Activated CD8-positive, alpha-beta T cell treated with anti-CD3 and anti-CD28 coated beads for 36 hours (primary cell): ENCODE results near the gene CRELD1. TPM values are rescaled to one million over a fixed set of nuclear protein-coding genes. Genes with fewer than 3 reads are reported as not detected.

Experiments used
- ATAC-seq: fragments of 200-7000 bp; cut with Tn5 transposase; one replicate; pipeline ENCODE4 v1.10.0; 2021; ENCODE audit warnings: mild to moderate bottlenecking, moderate library complexity
- CTCF ChIA-PET: fragments of 350-600 bp; sonication (Branson Sonifier 250); formaldehyde crosslinking; loops from one replicate; lab custom pipeline; 2021; ENCODE audit warnings: antibody characterized with exemption; lab: Charles Lee
- POLR2A ChIA-PET: fragments of 350-600 bp; sonication (Branson Sonifier 250); formaldehyde crosslinking; loops from one replicate; lab custom pipeline; 2021; ENCODE audit warnings: antibody characterized with exemption; lab: Charles Lee
- DNase-seq: peaks from one replicate; pipeline ENCODE4 v3.0.0-alpha.2; 2020
- H3K27ac Mint-ChIP-seq: one replicate; pipeline ENCODE4 v1.8.0; 2021; ENCODE audit warnings: mild to moderate bottlenecking, mixed read lengths
- H3K27me3 Mint-ChIP-seq: one replicate; pipeline ENCODE4 v1.8.0; 2021; ENCODE audit warnings: mixed read lengths
- H3K36me3 Mint-ChIP-seq: one replicate; pipeline ENCODE4 v1.8.0; 2021; ENCODE audit warnings: low read depth, mixed read lengths
- H3K4me1 Mint-ChIP-seq: one replicate; pipeline ENCODE4 v1.8.0; 2021; ENCODE audit warnings: low read depth, mixed read lengths
- H3K4me3 Mint-ChIP-seq: one replicate; pipeline ENCODE4 v1.8.0; 2021; ENCODE audit warnings: mild to moderate bottlenecking, moderate library complexity, mixed read lengths
- H3K9me3 Mint-ChIP-seq: one replicate; pipeline ENCODE4 v1.8.0; 2021; ENCODE audit warnings: mixed read lengths
- intact Hi-C: fragments of 100-400 bp; cut with micrococcal nuclease; formaldehyde crosslinking; loops from one replicate; pipeline ENCODE4 v1.10.0; 2022
- total RNA-seq, 2 experiments: library from RNA; stranded (reverse); gene quantifications; one replicate each; pipeline ENCODE4 v1.2.3, GENCODE V29; 2021
- TF ChIP-seq, protein P1 (sequence below): fragments of 200-600 bp; IDR thresholded peaks from one replicate; pipeline ENCODE4 v1.8.0; 2022; ENCODE audit warnings: antibody characterized with exemption, mild to moderate bottlenecking

CRELD1 gene
- total RNA-seq, 2 experiments from 2014 or later, result 9.4 to 13.0 TPM

- no peaks in the 10 kb centered on the region for H3K9me3 Mint-ChIP-seq
- H3K27me3 Mint-ChIP-seq, result no peaks in the 10 kb centered on the region
- TF ChIP-seq, protein P1, sequence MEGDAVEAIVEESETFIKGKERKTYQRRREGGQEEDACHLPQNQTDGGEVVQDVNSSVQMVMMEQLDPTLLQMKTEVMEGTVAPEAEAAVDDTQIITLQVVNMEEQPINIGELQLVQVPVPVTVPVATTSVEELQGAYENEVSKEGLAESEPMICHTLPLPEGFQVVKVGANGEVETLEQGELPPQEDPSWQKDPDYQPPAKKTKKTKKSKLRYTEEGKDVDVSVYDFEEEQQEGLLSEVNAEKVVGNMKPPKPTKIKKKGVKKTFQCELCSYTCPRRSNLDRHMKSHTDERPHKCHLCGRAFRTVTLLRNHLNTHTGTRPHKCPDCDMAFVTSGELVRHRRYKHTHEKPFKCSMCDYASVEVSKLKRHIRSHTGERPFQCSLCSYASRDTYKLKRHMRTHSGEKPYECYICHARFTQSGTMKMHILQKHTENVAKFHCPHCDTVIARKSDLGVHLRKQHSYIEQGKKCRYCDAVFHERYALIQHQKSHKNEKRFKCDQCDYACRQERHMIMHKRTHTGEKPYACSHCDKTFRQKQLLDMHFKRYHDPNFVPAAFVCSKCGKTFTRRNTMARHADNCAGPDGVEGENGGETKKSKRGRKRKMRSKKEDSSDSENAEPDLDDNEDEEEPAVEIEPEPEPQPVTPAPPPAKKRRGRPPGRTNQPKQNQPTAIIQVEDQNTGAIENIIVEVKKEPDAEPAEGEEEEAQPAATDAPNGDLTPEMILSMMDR, result no peak
- H3K4me3 Mint-ChIP-seq, result no peak overlapping the region
- CTCF ChIA-PET, result no interaction called here
- peaks cover 18% of the 10 kb centered on the region for H3K36me3 Mint-ChIP-seq
- ATAC-seq (no peak), DNase-seq (no peak)
- peaks cover 20% of the 10 kb centered on the region for H3K4me1 Mint-ChIP-seq
- intact Hi-C loops, result no loop called here
- H3K27ac Mint-ChIP-seq, result no peak overlapping the region
- POLR2A ChIA-PET, result interaction anchor here (0.7 to 1.0 kb wide), 2 partner anchors 9 to 136 kb away, joined by 3 read pairs; no protein-coding TSS in a partner anchor
These were observed 45.2 kb downstream of the CRELD1 start for GRCh38 chr3:9978710-9979305.

GRCh38 chr3:9980251-9980650 is 46.6 kb downstream of the CRELD1 start:
- intact Hi-C loops, result loop anchor here (10.0 kb wide), 1 partner anchor 265 kb away; the partner anchor contains the start of gene TATDN2
- no peak for DNase-seq
- CTCF ChIA-PET, result no interaction called here
- Mint-ChIP-seq H3K4me1 (peaks cover 25% of the 10 kb centered on the region), H3K4me3 (no peak overlapping the region), H3K36me3 (peaks cover 13% of the 10 kb centered on the region), H3K9me3 (no peaks in the 10 kb centered on the region), H3K27ac (no peak overlapping the region), H3K27me3 (no peaks in the 10 kb centered on the region)
- POLR2A ChIA-PET, result no interaction called here
- no peak for ATAC-seq
- TF ChIP-seq, protein P1, result no peak

- ATAC-seq, result peak; percentile 56
- H3K4me1 Mint-ChIP-seq, result peaks cover 34% of the 10 kb centered on the region
- no peak for DNase-seq
- intact Hi-C loops, result loop anchor here (10.0 kb wide), 1 partner anchor 259 kb away; the partner anchor contains the start of gene TATDN2
- H3K27ac Mint-ChIP-seq, result peak overlapping the region; percentile 95
- no peaks in the 10 kb centered on the region for H3K27me3 Mint-ChIP-seq
- CTCF ChIA-PET, result interaction anchor here (1.0 to 1.3 kb wide), 2 partner anchors 37 to 54 kb away, joined by 4 to 6 read pairs; no protein-coding TSS in a partner anchor
- TF ChIP-seq, protein P1, result no peak
- peaks cover 19% of the 10 kb centered on the region for H3K36me3 Mint-ChIP-seq
- no peaks in the 10 kb centered on the region for H3K9me3 Mint-ChIP-seq
- POLR2A ChIA-PET, result interaction anchor here (0.6 to 2.5 kb wide), 17 partner anchors 9 to 334 kb away, joined by 3 to 13 read pairs (median 3); partner anchors contain the start of gene CRELD1
- peak overlapping the region; percentile 97 for H3K4me3 Mint-ChIP-seq
These were observed 52.6 kb downstream of the CRELD1 start for GRCh38 chr3:9986230-9986725.

GRCh38 chr3:9994086-9994844 is 60.6 kb downstream of the CRELD1 start:
- CTCF ChIA-PET, result interaction anchor here (0.7 to 1.2 kb wide), 3 partner anchors 13 to 159 kb away, joined by 4 to 5 read pairs (median 4); no protein-coding TSS in a partner anchor
- TF ChIP-seq, protein P1, result no peak
- H3K4me1 Mint-ChIP-seq, result peaks cover 6% of the 10 kb centered on the region
- H3K4me3 Mint-ChIP-seq, result no peak overlapping the region
- peaks cover 40% of the 10 kb centered on the region for H3K36me3 Mint-ChIP-seq
- H3K27me3 Mint-ChIP-seq, result no peaks in the 10 kb centered on the region
- POLR2A ChIA-PET, result interaction anchor here (0.7 to 2.3 kb wide), 2 partner anchors 11 to 265 kb away, joined by 3 to 9 read pairs; no protein-coding TSS in a partner anchor
- DNase-seq (no peak), ATAC-seq (no peak)
- no peak overlapping the region for H3K27ac Mint-ChIP-seq
- intact Hi-C loops, result no loop called here
- no peaks in the 10 kb centered on the region for H3K9me3 Mint-ChIP-seq

Other genes starting within 250 kb of the CRELD1 start
- not detected for gene CPNE9, start 230.0 kb upstream of the CRELD1 start, total RNA-seq
- gene BRPF1, start 202.1 kb upstream of the CRELD1 start, total RNA-seq, result 10 to 100 TPM; 28.2 to 32.3 TPM
- gene OGG1, start 183.9 kb upstream of the CRELD1 start, total RNA-seq, result 10 to 100 TPM; 32.4 to 39.3 TPM
- gene CAMK1, start 163.9 kb upstream of the CRELD1 start, total RNA-seq, result 10 to 100 TPM; 41.7 to 45.7 TPM
- 10 to 100 TPM; 57.5 to 58.3 TPM for gene TADA3, start 141.4 kb upstream of the CRELD1 start, total RNA-seq
- gene ARPC4, start 140.8 kb upstream of the CRELD1 start, total RNA-seq, result 100 to 1,000 TPM; 205 to 208 TPM
- 10 to 100 TPM; 52.4 to 61.1 TPM for gene TTLL3, start 123.6 kb upstream of the CRELD1 start, total RNA-seq
- gene RPUSD3, start 89.8 kb upstream of the CRELD1 start, total RNA-seq, result 10 to 100 TPM; 78.8 to 83.5 TPM
- not detected for gene CIDEC, start 53.6 kb upstream of the CRELD1 start, total RNA-seq
- gene JAGN1, start 43.2 kb upstream of the CRELD1 start, total RNA-seq, result 10 to 100 TPM; 29.7 to 30.3 TPM
- 1 to 10 TPM; 1.2 to 1.7 TPM for gene IL17RE, start 31.0 kb upstream of the CRELD1 start, total RNA-seq
- under 1 TPM; 0.22 to 0.32 TPM for gene IL17RC, start 16.7 kb upstream of the CRELD1 start, total RNA-seq
- 1 to 10 TPM; 5.6 to 5.7 TPM for gene PRRT3, start 18.6 kb downstream of the CRELD1 start, total RNA-seq
- 10 to 100 TPM; 35.2 to 37.9 TPM for gene EMC3, start 53.0 kb downstream of the CRELD1 start, total RNA-seq
- 10 to 100 TPM; 90.3 to 97.9 TPM for gene FANCD2, start 92.6 kb downstream of the CRELD1 start, total RNA-seq
- gene FANCD2OS, start 174.4 kb downstream of the CRELD1 start, total RNA-seq, result not detected
- 100 to 1,000 TPM; 107 to 108 TPM for gene BRK1, start 181.8 kb downstream of the CRELD1 start, total RNA-seq
- 10 to 100 TPM; 43.6 to 46.9 TPM for gene VHL, start 207.9 kb downstream of the CRELD1 start, total RNA-seq
- 1 to 10 TPM; 3.0 TPM for gene IRAK2, start 231.1 kb downstream of the CRELD1 start, total RNA-seq